Endothelial cell of umbilical vein (primary cell): ENCODE data around the gene SH3PXD2B. TPM values are rescaled to one million over a fixed set of nuclear protein-coding genes. Genes with fewer than 3 reads are reported as not detected.

ENCODE experiments used
- BruUV-seq: library from RNA; stranded (reverse); fragments of 400-500 nt; replicated peaks from 2 replicates; lab custom pipeline; 2021; lab: Mats Ljungman, UMichigan
- CTCF ChIA-PET: fragments of 300-600, 350-600 bp; sonication (Branson Sonifier 250); formaldehyde crosslinking; loops from one replicate; lab custom pipeline; 2021; ENCODE audit warnings: antibody characterized with exemption, inconsistent platforms; lab: Charles Lee
- POLR2A ChIA-PET: fragments of 300-600, 350-600 bp; sonication (Branson Sonifier 250); formaldehyde crosslinking; loops from one replicate; lab custom pipeline; 2021; ENCODE audit warnings: antibody characterized with exemption, inconsistent platforms; lab: Charles Lee
- DNase-seq: peaks from one replicate; pipeline ENCODE4 v3.0.0-alpha.2; 2011; ENCODE audit warnings: low read depth, low spot score
- FAIRE-seq: peaks from 2 replicates; lab custom pipeline; 2011; peaks lifted over from hg19 to GRCh38; lab: Jason Lieb, UNC
- H2AFZ ChIP-seq: 2 replicates; pipeline ENCODE4 v1.6.0; 2012; ENCODE audit warnings: low read depth, low read length, control low read depth, inconsistent platforms
- H3K27ac ChIP-seq: 2 replicates; pipeline ENCODE4 v1.5.1; 2011; ENCODE audit warnings: low read depth, mild to moderate bottlenecking, control low read depth, low read length, moderate library complexity; ENCODE audit not compliant: insufficient read depth
- H3K27me3 ChIP-seq, 2 experiments: 2 replicates each; pipeline versions ENCODE4 v1.6.0 to v1.6.1; 2011; ENCODE audit warnings: low read length in 2 of 2, mixed read lengths in 1 of 2; ENCODE audit not compliant: control insufficient read depth in 2 of 2, insufficient read depth in 2 of 2
- H3K36me3 ChIP-seq, 2 experiments: 2 replicates in 1 of 2; 3 replicates in 1 of 2; pipeline ENCODE4 v1.5.1; 2011; ENCODE audit warnings: low read length in 2 of 2, mild to moderate bottlenecking in 1 of 2, moderate library complexity in 1 of 2; ENCODE audit not compliant: control insufficient read depth in 2 of 2, insufficient read depth in 2 of 2; ENCODE audit errors: extremely low read depth in 1 of 2
- H3K4me1 ChIP-seq: 3 replicates; pipeline ENCODE4 v1.5.1; 2011; ENCODE audit warnings: mild to moderate bottlenecking, low read length; ENCODE audit not compliant: control insufficient read depth, insufficient read depth; ENCODE audit errors: extremely low read depth
- H3K4me2 ChIP-seq: 2 replicates; pipeline ENCODE4 v1.6.1; 2011; ENCODE audit warnings: low read length, control low read depth, mixed read lengths; ENCODE audit not compliant: insufficient read depth
- H3K4me3 ChIP-seq, 3 experiments: fragments of 200-600 bp in 1 of 3; sonication (generic), shearing (Covaris generic) in 1 of 3; replicated peaks in 1 of 3; 2 replicates each; pipeline ENCODE4 v1.5.1; 2011 to 2016; ENCODE audit warnings: control low read depth in 3 of 3, low read length in 3 of 3, mild to moderate bottlenecking in 2 of 3, inconsistent platforms in 1 of 3, low read depth in 1 of 3, moderate library complexity in 1 of 3; ENCODE audit not compliant: insufficient read depth in 1 of 3
- H3K79me2 ChIP-seq: 2 replicates; pipeline ENCODE4 v1.6.0; 2012; ENCODE audit warnings: low read length, inconsistent platforms; ENCODE audit not compliant: control insufficient read depth, insufficient read depth
- H3K9ac ChIP-seq: replicated peaks from 2 replicates; pipeline ENCODE3; 2011; ENCODE audit warnings: low read length, control low read depth; ENCODE audit not compliant: insufficient read depth; ENCODE audit errors: extremely low read depth
- H3K9me1 ChIP-seq: replicated peaks from 3 replicates; pipeline ENCODE4 v1.6.0; 2011; ENCODE audit warnings: mild to moderate bottlenecking, low read length; ENCODE audit not compliant: control insufficient read depth, insufficient read depth; ENCODE audit errors: extremely low read depth
- H3K9me3 ChIP-seq: replicated peaks from 2 replicates; pipeline ENCODE4 v1.5.1; 2012; ENCODE audit warnings: low read length, inconsistent platforms; ENCODE audit not compliant: control insufficient read depth, insufficient read depth
- H4K20me1 ChIP-seq: replicated peaks from 2 replicates; pipeline ENCODE3; 2011; ENCODE audit warnings: mild to moderate bottlenecking, low read length; ENCODE audit not compliant: control insufficient read depth, insufficient read depth; ENCODE audit errors: extremely low read depth
- EZH2 ChIP-seq: IDR thresholded peaks from 2 replicates; pipeline ENCODE4 v1.6.1; 2012; ENCODE audit warnings: borderline replicate concordance, low read depth, mild to moderate bottlenecking, moderate library complexity, low read length, inconsistent platforms; ENCODE audit not compliant: severe bottlenecking
- FOS ChIP-seq: IDR thresholded peaks from 2 replicates; pipeline ENCODE4 v1.6.1; 2011; ENCODE audit warnings: mild to moderate bottlenecking, low read length, moderate library complexity, borderline replicate concordance; ENCODE audit not compliant: insufficient read depth
- GATA2 ChIP-seq: IDR thresholded peaks from 2 replicates; pipeline ENCODE4 v1.7.0; 2011; ENCODE audit warnings: low read depth, mild to moderate bottlenecking, moderate library complexity, mixed read lengths, low read length; ENCODE audit not compliant: insufficient read length, insufficient read depth
- JUN ChIP-seq: IDR thresholded peaks from 2 replicates; pipeline ENCODE4 v1.6.1; 2011; ENCODE audit warnings: borderline replicate concordance, low read depth; ENCODE audit not compliant: insufficient read length, insufficient read depth
- MYC ChIP-seq: IDR thresholded peaks from one replicate; pipeline ENCODE4 v1.6.1; 2011; ENCODE audit warnings: mild to moderate bottlenecking, low read depth, low read length
- POLR2A ChIP-seq: IDR thresholded peaks from 2 replicates; pipeline ENCODE4 v1.6.1; 2012; ENCODE audit warnings: low read depth, mild to moderate bottlenecking, control low read depth, low read length
- POLR2AphosphoS5 ChIP-seq: IDR thresholded peaks from 2 replicates; pipeline ENCODE4 v1.6.1; 2012; ENCODE audit warnings: low read depth, mild to moderate bottlenecking, control low read depth, low read length, moderate library complexity; ENCODE audit not compliant: insufficient read depth
- dilution Hi-C: fragments of 300-500 bp; cut with MboI; formaldehyde crosslinking; loops from one replicate; pipeline ENCODE4 v1.15.0; 2019; ENCODE audit warnings: low sequenced_read_pairs; ENCODE audit not compliant: extremely low pct_ligation_motif_present
- intact Hi-C: fragments of 100-400 bp; cut with micrococcal nuclease; formaldehyde crosslinking; loops from one replicate; pipeline ENCODE4 v1.10.0; 2022
- polyA plus RNA-seq, 4 experiments: library from polyadenylated mRNA; depleted of rRNA in 3 of 4; stranded (reverse) in 3 of 4; unstranded in 1 of 4; fragments of >200 nt; gene quantifications; 2 replicates each; pipeline versions ENCODE4 v1.2.1 to v1.2.3, GENCODE V29; 2011 to 2012; ENCODE audit warnings: missing spikeins in 1 of 4
- total RNA-seq: library from RNA; stranded (reverse); gene quantifications from 2 replicates; pipeline ENCODE4 v1.2.3, GENCODE V29; 2021
- TF ChIP-seq, protein P1 (sequence below), 2 donors: IDR thresholded peaks; 1 replicate in 1 of 2; 2 replicates in 1 of 2; pipeline ENCODE4 v1.5.1; 2011; ENCODE audit warnings: low read length in 2 of 2, mild to moderate bottlenecking in 2 of 2, moderate library complexity in 2 of 2, control low read depth in 1 of 2, inconsistent platforms in 1 of 2, low read depth in 1 of 2; ENCODE audit not compliant: insufficient read depth in 1 of 2; ENCODE audit errors: extremely low read depth in 1 of 2
- TF ChIP-seq, protein P2 (sequence below): IDR thresholded peaks from 2 replicates; pipeline ENCODE4 v1.6.1; 2011; ENCODE audit not compliant: insufficient read depth, insufficient read length

SH3PXD2B gene
- total and polyA plus RNA-seq, 2 donors (not counting 3 experiments of a cell fraction or from before 2014, with no cell fraction given), result 23.5 to 66.3 TPM

DNA sequence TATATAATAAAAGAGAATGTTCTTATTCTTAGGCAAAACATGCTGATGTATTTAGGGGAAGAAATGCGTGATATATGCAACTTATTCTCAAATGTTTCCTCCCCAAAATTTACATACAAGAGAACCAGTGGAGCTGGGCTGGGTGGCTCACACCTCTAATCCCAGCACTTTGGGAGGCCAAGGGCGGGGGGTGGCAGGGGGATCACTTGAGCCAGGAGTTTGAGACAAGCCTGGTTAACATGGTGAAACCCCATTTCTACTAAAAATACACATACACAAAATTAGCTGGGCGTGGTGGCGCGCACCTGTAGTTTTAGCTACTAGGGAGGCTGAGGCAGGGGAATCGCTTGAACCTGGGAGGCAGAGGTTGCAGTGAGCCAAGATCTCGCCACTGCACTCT is 143.3 kb downstream of the SH3PXD2B start:
- peaks cover 0 to 2% of the 10 kb centered on the region in 2 experiments for H3K27me3 ChIP-seq
- no peak for DNase-seq
- H3K9me3 ChIP-seq, result no peaks in the 10 kb centered on the region
- CTCF ChIA-PET, result no interaction called here
- H3K27ac ChIP-seq, result no peak overlapping the region
- H3K36me3 ChIP-seq, result no peaks in the 10 kb centered on the region
- no peak for FAIRE-seq
- POLR2A ChIA-PET, result no interaction called here
- no peaks in the 10 kb centered on the region for H3K79me2 ChIP-seq
- no peaks in the 10 kb centered on the region for H3K4me1 ChIP-seq
- no peak overlapping the region for H2AFZ ChIP-seq
- no peak overlapping the region for H3K9ac ChIP-seq
- TF ChIP-seq JUN (no peak), POLR2AphosphoS5 (no peak), GATA2 (no peak), MYC (no peak), EZH2 (no peak), POLR2A (no peak), FOS (no peak)
- TF ChIP-seq, protein P1, sequence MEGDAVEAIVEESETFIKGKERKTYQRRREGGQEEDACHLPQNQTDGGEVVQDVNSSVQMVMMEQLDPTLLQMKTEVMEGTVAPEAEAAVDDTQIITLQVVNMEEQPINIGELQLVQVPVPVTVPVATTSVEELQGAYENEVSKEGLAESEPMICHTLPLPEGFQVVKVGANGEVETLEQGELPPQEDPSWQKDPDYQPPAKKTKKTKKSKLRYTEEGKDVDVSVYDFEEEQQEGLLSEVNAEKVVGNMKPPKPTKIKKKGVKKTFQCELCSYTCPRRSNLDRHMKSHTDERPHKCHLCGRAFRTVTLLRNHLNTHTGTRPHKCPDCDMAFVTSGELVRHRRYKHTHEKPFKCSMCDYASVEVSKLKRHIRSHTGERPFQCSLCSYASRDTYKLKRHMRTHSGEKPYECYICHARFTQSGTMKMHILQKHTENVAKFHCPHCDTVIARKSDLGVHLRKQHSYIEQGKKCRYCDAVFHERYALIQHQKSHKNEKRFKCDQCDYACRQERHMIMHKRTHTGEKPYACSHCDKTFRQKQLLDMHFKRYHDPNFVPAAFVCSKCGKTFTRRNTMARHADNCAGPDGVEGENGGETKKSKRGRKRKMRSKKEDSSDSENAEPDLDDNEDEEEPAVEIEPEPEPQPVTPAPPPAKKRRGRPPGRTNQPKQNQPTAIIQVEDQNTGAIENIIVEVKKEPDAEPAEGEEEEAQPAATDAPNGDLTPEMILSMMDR (IDR thresholded peaks at IDR 0.05; ENCODE audit: extremely low read depth in 1 of 2, insufficient read depth in 1 of 2, low read depth in 1 of 2, low read length in 2 of 2), result no peak
- TF ChIP-seq, protein P2, sequence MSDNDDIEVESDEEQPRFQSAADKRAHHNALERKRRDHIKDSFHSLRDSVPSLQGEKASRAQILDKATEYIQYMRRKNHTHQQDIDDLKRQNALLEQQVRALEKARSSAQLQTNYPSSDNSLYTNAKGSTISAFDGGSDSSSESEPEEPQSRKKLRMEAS, result no peak
- dilution Hi-C loops (no loop called here), intact Hi-C loops (no loop called here)
- no TSS peak for BruUV-seq
- H4K20me1 ChIP-seq, result no peaks in the 10 kb centered on the region
- H3K9me1 ChIP-seq, result no peaks in the 10 kb centered on the region
- no peak overlapping the region for H3K4me3 ChIP-seq
- no peak overlapping the region for H3K4me2 ChIP-seq
